ENCODE results near the gene GOLGA6D.
"Not testable (repeated sequence)": the region's sequence is repeated elsewhere in the genome, so short reads cannot be mapped to it uniquely, and the experiment has no call there.

- TF ChIP-seq, protein P1, sequence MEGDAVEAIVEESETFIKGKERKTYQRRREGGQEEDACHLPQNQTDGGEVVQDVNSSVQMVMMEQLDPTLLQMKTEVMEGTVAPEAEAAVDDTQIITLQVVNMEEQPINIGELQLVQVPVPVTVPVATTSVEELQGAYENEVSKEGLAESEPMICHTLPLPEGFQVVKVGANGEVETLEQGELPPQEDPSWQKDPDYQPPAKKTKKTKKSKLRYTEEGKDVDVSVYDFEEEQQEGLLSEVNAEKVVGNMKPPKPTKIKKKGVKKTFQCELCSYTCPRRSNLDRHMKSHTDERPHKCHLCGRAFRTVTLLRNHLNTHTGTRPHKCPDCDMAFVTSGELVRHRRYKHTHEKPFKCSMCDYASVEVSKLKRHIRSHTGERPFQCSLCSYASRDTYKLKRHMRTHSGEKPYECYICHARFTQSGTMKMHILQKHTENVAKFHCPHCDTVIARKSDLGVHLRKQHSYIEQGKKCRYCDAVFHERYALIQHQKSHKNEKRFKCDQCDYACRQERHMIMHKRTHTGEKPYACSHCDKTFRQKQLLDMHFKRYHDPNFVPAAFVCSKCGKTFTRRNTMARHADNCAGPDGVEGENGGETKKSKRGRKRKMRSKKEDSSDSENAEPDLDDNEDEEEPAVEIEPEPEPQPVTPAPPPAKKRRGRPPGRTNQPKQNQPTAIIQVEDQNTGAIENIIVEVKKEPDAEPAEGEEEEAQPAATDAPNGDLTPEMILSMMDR (IDR thresholded peaks at IDR 0.05 in 4 of 5, conservative IDR thresholded peaks at IDR 0.05 in 1 of 5): peak; percentile 34 to 67 (median 54)
- TF ChIP-seq POLR2A (IDR thresholded peaks at IDR 0.05): not testable (repeated sequence)
Observed at GRCh38 chr15:75274509-75275107, 8.0 kb upstream of the GOLGA6D start.
